HepG2 (cell line): ENCODE measurements around the gene CDK12. TPM values are rescaled to one million over a fixed set of nuclear protein-coding genes. Genes with fewer than 3 reads are reported as not detected.

ENCODE experiments used
- CEBPB ChIP-seq: IDR thresholded peaks from 2 replicates; pipeline ENCODE4 v1.6.1; 2011; ENCODE audit warnings: low read depth, low read length, improper control_type of control experiment, borderline replicate concordance
- EEA1 ChIP-seq: sonication (generic); formaldehyde crosslinking; IDR thresholded peaks from 2 replicates; pipeline ENCODE4 v1.5.1; 2020; ENCODE audit warnings: mild to moderate bottlenecking, missing genetic modification reagents, borderline replicate concordance
- ESRRA ChIP-seq: sonication (generic); formaldehyde crosslinking; IDR thresholded peaks from 2 replicates; pipeline ENCODE4 v1.5.1; 2020; ENCODE audit warnings: mild to moderate bottlenecking, low read depth, missing genetic modification reagents
- FIP1L1 ChIP-seq: fragments of 200-400 bp; formaldehyde crosslinking; IDR thresholded peaks from 2 replicates; pipeline ENCODE4 v1.6.1; 2018; ENCODE audit warnings: low read depth, mild to moderate bottlenecking, low read length, moderate library complexity, borderline replicate concordance; ENCODE audit not compliant: insufficient read depth
- GPN1 ChIP-seq: sonication (generic); formaldehyde crosslinking; IDR thresholded peaks from 2 replicates; pipeline ENCODE4 v1.5.1; 2020; ENCODE audit warnings: missing genetic modification reagents, borderline replicate concordance
- ISX ChIP-seq: sonication (generic); formaldehyde crosslinking; conservative IDR thresholded peaks from 2 replicates; pipeline ENCODE4 v1.5.0; 2020; ENCODE audit warnings: missing genetic modification reagents
- KAT7 ChIP-seq: IDR thresholded peaks from 2 replicates; pipeline ENCODE4 v1.6.1; 2018; ENCODE audit warnings: borderline replicate concordance, missing compliant biosample characterization
- MIER2 ChIP-seq: IDR thresholded peaks from 2 replicates; pipeline ENCODE4 v1.6.1; 2016; ENCODE audit warnings: missing biosample characterization, missing genetic modification reagents
- MIXL1 ChIP-seq: IDR thresholded peaks from 2 replicates; pipeline ENCODE4 v1.6.1; 2016
- MTF1 ChIP-seq: sonication (generic); formaldehyde crosslinking; IDR thresholded peaks from 2 replicates; pipeline ENCODE4 v1.5.0; 2020; ENCODE audit warnings: missing genetic modification reagents
- NAIF1 ChIP-seq: sonication (generic); formaldehyde crosslinking; IDR thresholded peaks from 2 replicates; pipeline ENCODE4 v1.5.0; 2020; ENCODE audit warnings: mild to moderate bottlenecking, missing genetic modification reagents, borderline replicate concordance
- NR2F6 ChIP-seq, 2 experiments: IDR thresholded peaks; 2 replicates each; pipeline ENCODE4 v1.6.1; 2016; ENCODE audit warnings: antibody characterized with exemption in 1 of 2, mild to moderate bottlenecking in 1 of 2
- PHF20 ChIP-seq: sonication (generic); formaldehyde crosslinking; IDR thresholded peaks from 2 replicates; pipeline ENCODE4 v1.5.0; 2020; ENCODE audit warnings: mild to moderate bottlenecking, missing genetic modification reagents
- PHF21A ChIP-seq: sonication (generic); formaldehyde crosslinking; IDR thresholded peaks from 2 replicates; pipeline ENCODE4 v1.5.0; 2020; ENCODE audit warnings: mild to moderate bottlenecking, missing genetic modification reagents
- PPARG ChIP-seq: conservative IDR thresholded peaks from 2 replicates; pipeline ENCODE4 v1.6.1; 2016; ENCODE audit warnings: missing biosample characterization, missing genetic modification reagents
- RFXANK ChIP-seq: IDR thresholded peaks from 2 replicates; pipeline ENCODE4 v1.6.1; 2016
- RXRB ChIP-seq: IDR thresholded peaks from 2 replicates; pipeline ENCODE4 v1.6.1; 2016; ENCODE audit warnings: borderline replicate concordance, missing genetic modification reagents, missing compliant biosample characterization
- SIN3A ChIP-seq: IDR thresholded peaks from 2 replicates; pipeline ENCODE4 v1.6.1; 2011; ENCODE audit warnings: low read depth, mild to moderate bottlenecking, control low read depth, low read length, borderline replicate concordance
- TEF ChIP-seq: sonication (generic); formaldehyde crosslinking; IDR thresholded peaks from 2 replicates; pipeline ENCODE4 v1.5.0; 2020; ENCODE audit warnings: missing genetic modification reagents
- ZBTB7B ChIP-seq: sonication (generic); formaldehyde crosslinking; IDR thresholded peaks from 2 replicates; pipeline ENCODE4 v1.4.0; 2020; ENCODE audit warnings: missing genetic modification reagents
- ZFP36 ChIP-seq: fragments of 150-350 bp; IDR thresholded peaks from 2 replicates; pipeline ENCODE4 v1.6.1; 2018; ENCODE audit warnings: borderline replicate concordance, low read length, low read depth; ENCODE audit not compliant: partially characterized antibody
- ZFP37 ChIP-seq: sonication (generic); formaldehyde crosslinking; IDR thresholded peaks from 2 replicates; pipeline ENCODE4 v1.4.0; 2020; ENCODE audit warnings: missing genetic modification reagents, borderline replicate concordance
- ZFY ChIP-seq: sonication (generic); formaldehyde crosslinking; IDR thresholded peaks from 2 replicates; pipeline ENCODE4 v1.4.0; 2020; ENCODE audit warnings: missing genetic modification reagents
- ZMYM4 ChIP-seq: sonication (generic); formaldehyde crosslinking; IDR thresholded peaks from 2 replicates; pipeline ENCODE4 v1.8.1; 2023; ENCODE audit warnings: mild to moderate bottlenecking, missing genetic modification reagents
- ZNF17 ChIP-seq: sonication (generic); formaldehyde crosslinking; IDR thresholded peaks from 2 replicates; pipeline ENCODE4 v1.5.0; 2020; ENCODE audit warnings: mild to moderate bottlenecking, missing genetic modification reagents
- ZNF207 ChIP-seq: fragments of 450-650 bp; IDR thresholded peaks from 2 replicates; pipeline ENCODE4 v1.6.1; 2016; ENCODE audit warnings: antibody characterized with exemption, borderline replicate concordance
- ZNF256 ChIP-seq: sonication (generic); formaldehyde crosslinking; conservative IDR thresholded peaks from 2 replicates; pipeline ENCODE4 v1.4.0; 2020; ENCODE audit warnings: missing genetic modification reagents
- ZNF543 ChIP-seq: sonication (generic); formaldehyde crosslinking; IDR thresholded peaks from 2 replicates; pipeline ENCODE4 v1.4.0; 2020; ENCODE audit warnings: mild to moderate bottlenecking, missing genetic modification reagents
- ZNF547 ChIP-seq: sonication (generic); formaldehyde crosslinking; IDR thresholded peaks from 2 replicates; pipeline ENCODE4 v1.5.1; 2020; ENCODE audit warnings: mild to moderate bottlenecking, missing genetic modification reagents
- ZNF564 ChIP-seq: sonication (generic); formaldehyde crosslinking; IDR thresholded peaks from 2 replicates; pipeline ENCODE4 v1.8.1; 2023; ENCODE audit warnings: mild to moderate bottlenecking, missing genetic modification reagents
- ZNF678 ChIP-seq: sonication (generic); formaldehyde crosslinking; IDR thresholded peaks from 2 replicates; pipeline ENCODE4 v1.4.0; 2020; ENCODE audit warnings: mild to moderate bottlenecking, missing genetic modification reagents
- ZNF780A ChIP-seq: sonication (generic); formaldehyde crosslinking; IDR thresholded peaks from 2 replicates; pipeline ENCODE4 v1.8.0; 2022; ENCODE audit warnings: mild to moderate bottlenecking, missing genetic modification reagents, moderate library complexity
- ZNF891 ChIP-seq: sonication (generic); formaldehyde crosslinking; IDR thresholded peaks from 2 replicates; pipeline ENCODE4 v1.5.0; 2020; ENCODE audit warnings: mild to moderate bottlenecking, missing genetic modification reagents
- ZSCAN31 ChIP-seq: sonication (generic); formaldehyde crosslinking; IDR thresholded peaks from 2 replicates; pipeline ENCODE4 v1.5.0; 2020; ENCODE audit warnings: low read depth, mild to moderate bottlenecking, missing genetic modification reagents
- polyA plus RNA-seq, 8 experiments: library from polyadenylated mRNA; depleted of rRNA in 3 of 8; stranded (reverse) in 7 of 8; unstranded in 1 of 8; fragments of >200 nt; fragmentation: Illumina TruSeq in 4 of 8; extraction: Trizol in 4 of 8; gene quantifications; 2 replicates each; pipeline versions ENCODE4 v1.2.1 to v1.2.3, GENCODE V29; 2011 to 2016; ENCODE audit warnings: low read depth in 4 of 8, missing spikeins in 1 of 8, mixed read lengths in 1 of 8; ENCODE audit not compliant: insufficient read depth in 1 of 8
- total RNA-seq, 5 experiments: library from RNA; depleted of rRNA; stranded (reverse); fragments of >200 nt; fragmentation: Illumina TruSeq; extraction: Trizol; gene quantifications; 2 replicates each; pipeline ENCODE4 v1.2.3, GENCODE V29; 2016; ENCODE audit warnings: low read depth in 1 of 5
- TF ChIP-seq, protein P1 (sequence below): sonication (generic); formaldehyde crosslinking; IDR thresholded peaks from 2 replicates; pipeline ENCODE4 v1.4.0; 2020; ENCODE audit warnings: missing genetic modification reagents, borderline replicate concordance

Gene CDK12
- total and polyA plus RNA-seq, 2 of the 13 experiments (the other 11 are each of a cell fraction or from before 2014, with no cell fraction given), result 24.0 to 88.6 TPM

DNA sequence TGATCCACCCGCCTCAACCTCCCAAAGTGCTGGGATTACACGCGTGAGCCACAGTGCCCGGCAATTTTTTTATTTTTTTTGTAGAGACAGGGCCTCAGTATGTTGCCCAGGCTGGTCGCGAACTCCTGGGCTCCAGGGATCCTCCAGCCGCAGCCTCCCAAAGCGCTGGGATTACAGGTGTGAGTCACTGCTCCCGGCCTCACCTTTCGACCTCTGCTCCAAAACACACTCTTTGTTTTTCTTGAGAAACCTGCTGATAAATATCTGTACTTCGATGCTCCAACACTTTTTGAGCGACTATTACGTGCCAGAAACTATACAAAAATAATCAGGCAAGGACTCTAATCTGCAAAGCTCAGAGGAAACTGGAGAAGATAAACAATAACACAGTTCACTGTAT lies 11.2 kb upstream of the CDK12 start (continued):
- TF ChIP-seq, protein P1, sequence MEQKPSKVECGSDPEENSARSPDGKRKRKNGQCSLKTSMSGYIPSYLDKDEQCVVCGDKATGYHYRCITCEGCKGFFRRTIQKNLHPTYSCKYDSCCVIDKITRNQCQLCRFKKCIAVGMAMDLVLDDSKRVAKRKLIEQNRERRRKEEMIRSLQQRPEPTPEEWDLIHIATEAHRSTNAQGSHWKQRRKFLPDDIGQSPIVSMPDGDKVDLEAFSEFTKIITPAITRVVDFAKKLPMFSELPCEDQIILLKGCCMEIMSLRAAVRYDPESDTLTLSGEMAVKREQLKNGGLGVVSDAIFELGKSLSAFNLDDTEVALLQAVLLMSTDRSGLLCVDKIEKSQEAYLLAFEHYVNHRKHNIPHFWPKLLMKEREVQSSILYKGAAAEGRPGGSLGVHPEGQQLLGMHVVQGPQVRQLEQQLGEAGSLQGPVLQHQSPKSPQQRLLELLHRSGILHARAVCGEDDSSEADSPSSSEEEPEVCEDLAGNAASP (CRISPR knock-in tag), result no peak
- no peak for TF ChIP-seq ZNF256 (CRISPR knock-in tag)
- TF ChIP-seq PHF20 (CRISPR knock-in tag), result no peak
- no peak for TF ChIP-seq ZNF891
- TF ChIP-seq ZMYM4, result no peak
- TF ChIP-seq MIXL1, result no peak
- TF ChIP-seq MIER2 (CRISPR knock-in tag), result no peak
- no peak for TF ChIP-seq ZNF564 (CRISPR knock-in tag)
- no peak for TF ChIP-seq TEF (CRISPR knock-in tag)
- TF ChIP-seq SIN3A, result peak; percentile 54; the same call in 1 of the 2 replicates
- peak; percentile 59; the same call in 1 of the 2 replicates for TF ChIP-seq RXRB
- no peak for TF ChIP-seq ESRRA
- no peak for TF ChIP-seq ZNF207
- no peak for TF ChIP-seq ISX
- TF ChIP-seq FIP1L1, result no peak
- TF ChIP-seq ZNF678 (CRISPR knock-in tag), result no peak
- no peak for TF ChIP-seq ZBTB7B (CRISPR knock-in tag)
- TF ChIP-seq ZFP37 (CRISPR knock-in tag), result no peak
- no peak; the same call in 1 of the 2 replicates for TF ChIP-seq KAT7
- no peak for TF ChIP-seq ZFP36
- TF ChIP-seq MTF1, result no peak
- TF ChIP-seq ZFY (CRISPR knock-in tag), result no peak
- no peak for TF ChIP-seq NAIF1
- peak; percentile 76 for TF ChIP-seq NR2F6 (IDR thresholded peaks at IDR 0.05)
- TF ChIP-seq NR2F6 (CRISPR knock-in tag; IDR thresholded peaks at IDR 0.05), result peak; percentile 84
- no peak for TF ChIP-seq ZSCAN31 (CRISPR knock-in tag)
- TF ChIP-seq PHF21A (CRISPR knock-in tag), result no peak
- no peak for TF ChIP-seq EEA1 (CRISPR knock-in tag)
- TF ChIP-seq ZNF17, result no peak
- peak; percentile 63 for TF ChIP-seq PPARG (CRISPR knock-in tag)
- no peak for TF ChIP-seq GPN1 (CRISPR knock-in tag)
- no peak for TF ChIP-seq CEBPB
- TF ChIP-seq RFXANK, result no peak
- TF ChIP-seq ZNF780A, result no peak
- TF ChIP-seq ZNF547 (CRISPR knock-in tag), result no peak
- no peak for TF ChIP-seq ZNF543 (CRISPR knock-in tag)
